HG02885 (cell line): ENCODE measurements around the gene CXorf38.

ENCODE experiments used
- ATAC-seq: cut with Tn5 transposase; IDR thresholded peaks from one replicate; pipeline ENCODE4 v1.9.1; 2021; ENCODE audit warnings: mild to moderate bottlenecking; ENCODE audit not compliant: unreplicated experiment, poor library complexity

Gene CXorf38, protein sequence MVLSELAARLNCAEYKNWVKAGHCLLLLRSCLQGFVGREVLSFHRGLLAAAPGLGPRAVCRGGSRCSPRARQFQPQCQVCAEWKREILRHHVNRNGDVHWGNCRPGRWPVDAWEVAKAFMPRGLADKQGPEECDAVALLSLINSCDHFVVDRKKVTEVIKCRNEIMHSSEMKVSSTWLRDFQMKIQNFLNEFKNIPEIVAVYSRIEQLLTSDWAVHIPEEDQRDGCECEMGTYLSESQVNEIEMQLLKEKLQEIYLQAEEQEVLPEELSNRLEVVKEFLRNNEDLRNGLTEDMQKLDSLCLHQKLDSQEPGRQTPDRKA

DNA sequence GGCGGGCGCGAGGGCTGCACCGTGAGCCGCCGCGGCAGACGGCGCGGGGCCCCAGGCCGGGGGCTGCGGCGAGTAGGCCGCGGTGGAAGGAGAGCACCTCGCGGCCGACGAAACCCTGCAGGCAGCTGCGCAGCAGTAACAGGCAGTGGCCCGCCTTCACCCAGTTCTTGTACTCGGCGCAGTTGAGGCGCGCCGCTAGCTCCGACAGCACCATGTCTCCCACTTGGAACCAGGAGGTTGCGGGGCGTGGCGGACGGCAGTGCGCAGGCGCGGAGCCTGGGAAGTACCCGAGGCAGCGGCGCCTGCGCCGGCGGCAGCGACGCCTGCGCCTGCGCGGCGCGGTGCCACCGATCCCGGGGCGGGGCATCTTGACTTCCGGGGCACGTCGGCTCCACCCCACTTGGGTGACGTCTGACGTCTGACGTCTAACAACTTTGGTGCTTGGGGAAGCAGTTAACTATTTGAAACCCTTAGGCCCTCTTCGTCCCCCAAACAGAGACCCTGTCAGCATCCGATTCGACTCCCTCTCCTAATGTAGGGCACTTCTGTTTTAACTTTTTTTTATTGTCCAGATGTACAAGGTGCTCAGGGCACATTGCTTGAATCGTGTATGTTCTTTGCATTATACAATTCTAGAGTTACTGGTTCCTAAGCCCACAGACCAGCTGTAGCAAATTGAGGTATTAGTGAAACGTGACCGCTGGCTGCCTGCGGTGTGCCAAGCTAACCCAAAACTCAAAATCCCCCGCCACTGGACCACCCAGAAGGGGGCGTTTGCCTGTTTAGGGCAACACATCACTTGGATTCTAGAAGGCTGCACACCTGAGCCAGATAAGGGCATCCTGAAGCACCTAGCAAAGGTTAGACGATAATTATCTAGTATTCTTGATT, at the start of gene CXorf38:
Gene CXorf38 (minus strand): TSS at position 255 of the 891 bp plus-strand sequence. CDS start 41 bp downstream, at position 214.
- ATAC-seq, result peak; percentile 84

DNA sequence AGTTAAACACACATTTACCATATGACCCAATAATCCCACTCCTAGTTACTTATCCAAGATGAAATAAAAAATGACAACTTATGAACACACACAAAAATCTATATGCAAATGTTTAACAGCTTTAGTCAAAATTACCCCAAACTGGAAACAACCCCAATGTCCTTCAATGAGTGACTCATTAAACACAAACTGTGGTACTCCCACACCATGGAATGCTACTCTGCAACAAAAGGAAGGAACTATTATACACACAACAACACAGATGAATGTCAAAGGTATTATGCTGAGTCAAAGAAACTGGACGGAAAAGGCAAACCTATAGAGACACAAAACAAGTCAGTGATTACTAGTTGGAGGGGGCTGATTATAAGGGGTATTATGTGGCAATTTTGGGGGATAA, 47.4 kb upstream of the CXorf38 start:
- no peak for ATAC-seq

DNA sequence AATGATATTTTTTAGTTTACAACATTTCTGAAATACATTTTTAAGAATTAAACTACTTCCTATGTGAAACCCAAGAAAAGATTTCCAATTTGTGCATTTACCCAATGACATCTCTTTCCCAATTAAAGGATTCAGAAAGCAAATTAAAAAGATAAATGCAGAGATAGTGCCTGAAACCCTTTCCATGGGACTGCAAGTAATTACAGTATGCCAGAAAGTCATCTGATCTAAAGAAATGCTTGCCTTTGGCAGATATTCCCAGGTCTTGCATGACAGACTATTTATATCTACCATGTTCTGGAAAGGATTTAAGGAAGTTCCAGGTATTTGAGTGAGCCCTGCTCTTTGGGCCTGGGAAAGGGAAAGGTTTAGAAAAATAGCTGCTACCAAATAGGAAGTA, 41.6 kb upstream of the CXorf38 start:
- ATAC-seq, result no peak

DNA sequence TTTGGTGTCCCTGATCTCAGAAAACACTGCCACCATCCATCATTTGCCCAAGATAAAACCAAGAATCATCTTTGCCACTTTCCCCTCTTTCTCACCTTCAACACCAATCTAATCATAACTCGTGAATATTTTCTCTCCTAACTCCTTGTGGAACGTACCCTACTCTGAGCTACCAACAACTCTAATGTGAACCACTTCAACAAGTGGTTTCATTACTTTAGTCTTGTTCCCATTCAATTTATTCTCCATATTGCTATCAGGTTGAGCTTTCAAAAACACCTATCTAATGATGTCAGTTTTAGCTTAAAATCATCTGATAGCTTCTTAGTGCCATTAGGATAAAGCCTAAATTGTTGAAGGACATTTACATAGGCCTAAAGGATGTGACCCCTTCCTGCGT, 39.8 kb upstream of the CXorf38 start:
- ATAC-seq, result no peak

DNA sequence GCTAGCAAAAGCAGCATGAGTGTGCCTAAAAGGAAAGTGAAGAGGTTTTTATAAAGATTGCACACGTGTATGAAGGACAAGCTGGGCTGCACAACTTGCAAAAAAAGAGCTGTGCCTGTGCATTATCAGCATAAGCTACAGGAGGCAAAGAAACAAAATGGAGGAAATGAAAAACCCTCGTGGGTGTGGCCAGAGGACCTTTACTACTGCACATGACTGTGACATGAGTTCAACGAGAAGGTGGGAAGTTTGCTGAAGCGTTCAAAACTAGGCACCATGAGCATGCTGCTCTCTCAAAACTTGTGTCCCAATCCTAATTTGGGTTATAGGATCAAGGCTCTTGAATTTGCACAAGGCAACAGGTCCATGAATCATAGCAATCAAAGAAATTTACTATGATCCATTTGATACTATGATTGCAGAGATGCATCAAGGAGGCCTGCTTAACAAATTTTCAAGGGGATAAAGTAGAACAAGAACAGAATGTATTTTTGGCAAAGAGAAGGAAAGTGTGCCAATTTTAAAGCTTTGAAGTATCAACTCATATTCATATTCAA, 38.1 kb upstream of the CXorf38 start:
- no peak for ATAC-seq

DNA sequence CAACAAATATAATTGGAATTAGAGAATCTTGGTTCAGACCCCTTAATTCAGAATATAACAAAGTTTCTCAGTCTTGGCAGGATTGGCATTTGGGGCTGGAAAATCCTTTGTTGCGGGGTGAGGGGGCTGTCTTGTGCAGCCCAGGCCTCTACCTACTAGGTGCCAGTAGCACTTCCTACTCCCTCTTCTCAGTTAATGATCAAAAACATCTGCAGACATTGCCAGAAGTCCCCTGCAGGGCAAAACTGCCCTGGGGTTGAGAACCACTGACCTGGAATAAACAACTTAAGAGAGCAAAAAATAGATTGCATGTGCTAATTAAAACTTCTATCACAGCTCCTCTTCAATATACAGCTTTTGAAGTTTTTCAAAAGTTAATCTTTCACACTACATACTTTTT, 36.7 kb upstream of the CXorf38 start:
- ATAC-seq, result no peak

DNA sequence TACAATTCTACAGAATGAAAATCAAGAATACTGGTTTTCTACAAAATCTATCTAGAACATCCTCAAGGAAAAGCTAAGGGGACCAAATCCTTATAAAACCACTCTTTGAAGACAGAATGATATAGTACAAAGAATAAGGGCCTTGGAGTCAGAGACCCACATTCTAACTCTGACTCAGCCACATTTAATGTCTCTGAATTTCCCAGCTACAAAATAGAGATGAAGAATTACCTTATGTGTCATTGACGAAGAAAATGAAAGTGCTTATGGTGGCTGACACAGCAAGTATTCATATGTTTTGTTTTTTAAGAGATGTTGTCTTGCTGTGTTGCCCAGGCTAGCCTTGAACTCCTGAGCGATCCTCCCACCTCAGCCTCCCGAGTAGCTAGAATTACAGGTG, 35.9 kb upstream of the CXorf38 start:
- no peak for ATAC-seq

DNA sequence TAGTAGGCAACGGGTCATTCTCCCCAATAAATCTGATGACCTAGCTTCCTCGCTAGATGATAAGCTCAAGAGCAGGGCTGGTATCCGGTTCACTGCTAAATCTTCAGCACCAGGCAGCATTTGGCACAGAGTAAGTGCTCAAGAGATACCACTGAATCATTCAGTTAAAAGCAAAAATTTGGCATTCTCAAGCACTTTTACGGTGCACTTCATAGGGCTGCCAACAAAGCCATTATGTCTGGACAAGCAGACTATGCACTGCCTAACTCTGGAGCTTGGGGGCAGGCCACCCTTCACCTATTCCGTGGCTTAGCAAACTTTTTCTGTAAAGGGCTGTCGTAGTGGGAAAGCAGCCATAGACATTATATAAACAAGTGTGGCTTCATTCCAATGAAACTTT, 23.8 kb upstream of the CXorf38 start:
- no peak for ATAC-seq

DNA sequence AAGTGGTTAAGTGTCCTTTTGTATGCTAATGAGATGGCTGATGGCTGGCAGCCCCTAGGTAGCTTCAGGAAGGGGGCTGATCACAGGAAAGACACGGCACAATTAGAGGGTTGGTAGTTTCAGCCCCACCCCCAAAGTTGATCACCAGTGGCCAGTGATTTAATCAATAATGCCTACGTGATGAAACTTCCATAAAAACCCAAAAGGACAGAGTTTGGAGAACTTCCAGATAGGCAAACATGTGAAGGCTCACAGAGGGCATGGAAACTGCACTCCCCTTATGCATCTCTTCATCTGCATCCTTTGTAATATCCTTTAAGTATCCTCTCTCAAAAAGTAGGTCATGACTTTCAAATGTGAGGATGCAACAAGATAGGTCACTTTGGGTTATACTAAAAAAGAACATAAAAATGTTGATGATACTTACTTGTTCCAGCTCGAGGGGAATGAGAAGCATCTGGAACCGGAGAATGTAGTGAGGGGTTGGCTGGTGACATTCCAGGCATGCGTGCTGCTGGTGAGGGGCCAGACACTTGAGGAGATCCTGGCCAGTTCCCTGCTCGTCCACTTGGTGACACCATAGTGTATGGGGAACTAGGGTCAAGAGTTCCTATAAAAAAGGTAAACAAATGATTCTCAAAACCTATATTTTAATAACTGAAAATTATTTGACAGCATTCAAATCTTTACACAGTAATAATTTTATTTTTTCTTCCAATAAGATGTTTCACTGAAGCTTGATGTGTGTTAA, 16.7 kb upstream of the CXorf38 start:
- ATAC-seq, result no peak

DNA sequence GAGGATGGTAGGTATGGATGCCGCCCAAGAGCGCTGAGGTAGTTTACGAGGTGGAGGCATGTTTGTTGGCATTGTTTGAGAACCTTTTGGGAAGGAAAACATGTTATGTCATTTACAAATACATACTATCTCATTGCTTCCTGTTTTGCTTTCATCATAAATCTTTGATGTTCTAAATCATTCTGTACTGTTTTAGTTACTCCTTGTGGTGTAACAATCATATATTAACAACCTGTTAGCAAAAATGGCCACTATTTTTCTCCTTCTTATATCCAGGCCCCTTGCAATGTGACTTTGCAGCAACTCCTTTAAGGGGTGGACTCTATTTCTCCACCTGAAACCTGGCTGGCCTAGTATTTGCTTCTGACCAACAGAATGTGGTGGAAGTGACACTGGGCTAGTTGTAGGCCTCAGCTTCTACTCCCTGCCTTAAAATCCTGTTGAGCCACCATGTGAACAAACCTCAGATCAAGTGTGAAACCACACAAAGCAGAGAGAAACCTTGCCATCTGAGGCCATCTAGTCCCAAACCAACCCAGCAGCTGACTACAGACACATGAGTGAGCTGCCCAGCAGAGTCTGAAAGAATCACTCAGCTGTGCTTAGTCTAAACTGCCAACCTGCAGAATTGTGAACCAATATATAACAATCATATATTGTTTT, 15.8 kb upstream of the CXorf38 start:
- ATAC-seq, result no peak

DNA sequence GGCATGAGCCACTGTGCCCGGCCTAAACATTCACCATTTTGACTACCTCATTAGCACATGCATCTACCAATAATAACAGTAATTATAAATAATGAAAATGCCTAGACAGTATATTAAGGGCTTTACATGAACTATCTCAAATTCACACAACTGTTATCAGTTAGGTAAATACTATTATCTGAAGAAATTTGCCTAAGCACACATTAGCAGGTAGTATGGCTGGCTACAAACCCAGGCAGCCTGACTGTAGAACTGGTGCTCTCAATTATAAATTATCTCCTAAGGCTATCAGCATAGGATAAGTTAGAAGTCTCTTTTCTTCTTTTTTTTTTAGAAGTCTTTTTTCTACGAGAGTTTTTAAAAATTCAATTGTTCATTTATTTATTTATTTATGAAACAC, 14.1 kb upstream of the CXorf38 start:
- no peak for ATAC-seq

DNA sequence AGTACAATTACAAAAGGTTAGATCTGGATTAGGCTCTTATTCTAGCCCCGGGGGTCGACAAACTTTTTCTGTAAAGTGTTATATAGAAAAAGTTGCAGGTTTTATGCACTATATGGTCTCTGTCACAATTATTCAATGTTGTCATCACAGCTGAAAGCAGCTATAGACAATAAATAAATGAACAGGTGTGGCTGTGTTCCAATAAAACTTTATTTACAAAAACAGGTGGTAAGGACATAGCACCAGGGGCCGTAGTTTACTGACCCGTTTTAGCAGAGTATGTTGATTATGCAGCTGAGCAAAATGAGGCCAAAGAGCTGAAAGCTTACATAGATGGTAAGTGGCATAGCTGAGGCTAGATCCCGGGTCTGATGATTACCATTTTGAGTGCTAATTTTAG, 13.0 kb upstream of the CXorf38 start:
- ATAC-seq, result no peak

DNA sequence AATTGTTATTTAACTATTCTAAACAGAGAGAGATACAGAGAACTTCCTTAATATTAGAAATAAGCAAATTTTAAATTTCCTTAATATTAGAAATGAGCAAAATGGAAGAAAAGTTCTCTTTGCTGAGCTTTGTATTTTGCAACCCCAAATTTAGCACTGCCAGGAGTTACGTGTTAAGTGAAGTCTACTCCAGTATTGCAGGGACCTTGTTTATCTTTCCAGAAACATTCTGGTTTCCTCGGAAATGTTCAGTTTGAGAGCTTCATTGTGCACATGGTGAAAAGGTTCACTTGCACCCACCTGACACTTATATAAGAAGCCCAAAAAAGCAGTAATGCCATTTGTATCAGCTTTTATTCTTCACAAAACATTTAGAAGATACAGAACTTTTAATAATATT, 6.2 kb upstream of the CXorf38 start:
- no peak for ATAC-seq

DNA sequence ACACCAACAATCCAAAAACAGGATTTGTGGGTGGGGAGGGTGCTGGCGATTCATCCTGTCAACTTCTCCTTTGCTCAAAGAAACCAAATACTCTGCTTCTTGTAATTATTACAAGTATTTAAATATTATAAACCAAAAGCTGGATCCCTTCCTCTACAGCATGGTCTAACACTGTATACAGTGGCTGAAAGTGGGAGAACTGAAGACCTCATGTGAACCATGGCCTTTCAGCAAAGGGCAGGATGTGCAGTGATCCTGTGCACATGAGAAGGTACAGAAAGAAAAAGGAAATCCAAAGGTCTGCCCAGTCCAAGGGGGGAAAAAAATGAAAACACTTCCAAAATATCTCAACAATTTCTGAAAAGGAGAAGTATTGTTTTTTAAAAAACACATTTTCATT, 5.3 kb upstream of the CXorf38 start:
- no peak for ATAC-seq

DNA sequence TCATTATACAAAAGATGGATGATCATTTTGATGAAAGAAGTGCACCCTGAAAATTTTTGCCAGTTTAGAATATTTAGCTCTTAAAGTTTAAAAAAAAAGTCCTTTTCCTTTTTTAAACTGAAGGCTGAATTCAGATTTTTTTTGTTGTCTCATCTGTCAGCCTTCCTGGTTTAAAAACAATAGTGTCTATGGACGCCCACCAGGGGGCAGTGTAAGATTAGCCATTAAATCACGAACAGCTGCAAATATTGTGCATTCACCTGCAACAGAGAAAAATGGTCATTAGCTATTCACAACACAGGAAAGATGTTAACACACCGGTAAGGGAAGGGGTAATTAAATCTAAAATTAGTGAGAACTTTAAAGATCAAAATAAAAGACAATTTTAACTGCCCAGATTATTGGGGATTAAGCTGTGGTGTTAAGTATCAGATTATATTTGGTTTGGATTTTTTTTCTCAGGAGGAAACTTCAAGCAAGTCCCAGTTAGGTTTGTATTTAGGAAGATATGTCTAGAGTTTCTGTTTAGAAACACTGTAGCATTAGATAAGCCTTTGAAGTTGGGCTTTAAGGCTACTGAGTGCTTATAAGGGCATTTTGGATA, 4.4 kb upstream of the CXorf38 start:
- ATAC-seq, result no peak

DNA sequence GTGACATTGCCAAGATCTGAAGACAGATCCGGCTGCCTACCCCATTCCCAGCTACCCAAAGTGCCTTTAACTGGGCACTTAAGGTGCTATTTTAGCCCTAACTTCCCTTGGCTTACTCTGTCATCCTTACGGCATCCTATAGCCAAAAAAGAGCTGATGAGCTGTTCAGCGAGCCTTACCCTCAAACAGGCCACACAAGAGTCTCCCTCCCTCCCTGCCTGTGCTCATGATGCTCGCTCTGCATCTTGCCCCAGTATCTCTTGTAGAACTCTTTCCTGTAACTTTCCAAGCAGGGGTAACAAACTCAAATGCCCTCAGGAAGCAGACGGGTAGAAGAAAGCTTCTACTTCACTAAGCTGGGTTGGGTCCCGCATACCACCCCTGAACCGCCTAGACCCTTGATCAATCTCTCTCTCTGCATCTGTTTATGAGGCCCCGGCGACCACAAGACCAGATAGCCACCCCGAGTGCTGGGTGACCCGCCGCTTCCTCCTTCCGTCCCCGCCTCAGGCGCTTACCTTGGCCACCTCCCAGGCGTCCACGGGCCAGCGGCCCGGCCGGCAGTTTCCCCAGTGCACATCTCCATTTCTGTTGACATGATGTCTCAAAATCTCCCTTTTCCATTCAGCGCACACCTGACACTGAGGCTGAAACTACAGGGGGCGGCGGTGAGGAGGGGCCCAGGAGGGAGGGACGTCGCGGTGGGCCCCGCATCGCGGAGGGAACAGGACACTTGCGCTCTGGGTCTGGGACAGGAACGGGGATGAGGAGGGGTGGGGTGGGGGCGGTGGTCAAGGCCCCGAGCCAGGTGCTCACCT, 663 bp downstream of the CXorf38 start:
- ATAC-seq, result peak; percentile 25

DNA sequence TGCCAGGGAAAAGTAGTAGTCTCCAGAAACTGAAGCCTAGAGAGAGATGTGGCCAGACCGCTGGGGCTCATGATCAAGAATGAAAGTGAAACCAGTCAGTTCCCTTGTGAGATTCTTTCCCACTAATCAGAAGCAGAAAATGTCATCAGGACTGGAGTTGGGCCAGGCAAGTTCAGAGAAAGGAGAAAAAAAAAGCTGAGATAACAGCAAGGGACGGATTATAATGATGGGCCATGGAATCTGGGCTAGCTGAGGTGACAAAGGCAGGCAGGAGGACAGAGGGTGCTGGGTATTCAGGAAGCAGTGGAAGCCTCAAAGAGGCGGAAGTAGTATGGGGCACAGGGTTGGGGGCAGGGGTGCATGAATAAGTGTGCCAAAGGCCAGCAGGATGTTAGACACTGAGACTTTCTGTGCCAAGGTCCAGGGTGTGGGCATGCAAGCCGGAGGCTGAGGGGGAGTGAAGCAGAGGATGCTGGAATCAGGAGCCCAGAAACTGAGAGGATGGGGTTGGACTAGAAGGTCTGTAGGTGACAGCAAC, 2.5 kb downstream of the CXorf38 start:
- ATAC-seq, result peak; percentile 27

DNA sequence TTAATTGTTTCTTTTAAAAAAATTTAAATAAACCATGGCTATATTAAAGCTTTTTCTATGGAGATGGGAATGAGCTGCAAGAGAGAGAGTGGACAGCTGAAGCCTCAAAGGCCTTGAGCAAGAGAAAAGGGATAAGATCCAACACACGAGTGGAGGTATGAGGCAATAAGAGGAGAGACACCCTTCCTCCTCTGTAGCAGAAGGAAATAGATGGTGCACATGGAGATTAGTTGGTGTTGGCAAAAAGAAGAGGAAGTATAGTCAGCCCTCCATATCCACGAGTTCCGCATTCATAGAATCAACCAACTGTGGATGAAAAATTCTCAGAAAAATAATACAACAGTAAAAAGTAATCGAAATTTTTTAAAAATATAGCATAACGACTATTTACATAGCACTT, 3.2 kb downstream of the CXorf38 start:
- no peak for ATAC-seq

DNA sequence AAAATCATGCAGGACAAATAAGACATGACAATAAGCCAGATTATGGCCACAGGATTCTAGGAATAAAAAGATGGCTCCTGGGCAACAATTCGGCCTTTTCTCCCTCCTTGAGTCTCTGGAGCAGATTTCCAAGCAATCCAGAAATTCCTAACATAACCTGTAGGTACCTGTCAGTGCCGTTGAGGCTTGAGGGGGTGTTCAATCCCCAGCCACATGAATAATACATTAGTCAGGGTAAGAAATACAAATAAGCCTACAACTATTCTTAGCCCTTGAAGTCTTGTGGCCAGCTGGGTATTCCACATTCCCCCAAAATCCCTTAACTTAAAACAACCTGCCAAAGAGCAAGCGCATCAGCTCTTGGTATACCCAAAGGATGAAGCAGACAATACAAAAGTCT, 9.7 kb downstream of the CXorf38 start:
- ATAC-seq, result no peak
